NCI-H226 (cell line): ENCODE measurements around the gene VPS50.
"Not testable (repeated sequence)": the region's sequence is repeated elsewhere in the genome, so short reads cannot be mapped to it uniquely, and the experiment has no call there.

ENCODE experiments used
- DNase-seq: peaks from one replicate; pipeline ENCODE4 v3.0.0-alpha.2; 2015

VPS50 gene

DNA sequence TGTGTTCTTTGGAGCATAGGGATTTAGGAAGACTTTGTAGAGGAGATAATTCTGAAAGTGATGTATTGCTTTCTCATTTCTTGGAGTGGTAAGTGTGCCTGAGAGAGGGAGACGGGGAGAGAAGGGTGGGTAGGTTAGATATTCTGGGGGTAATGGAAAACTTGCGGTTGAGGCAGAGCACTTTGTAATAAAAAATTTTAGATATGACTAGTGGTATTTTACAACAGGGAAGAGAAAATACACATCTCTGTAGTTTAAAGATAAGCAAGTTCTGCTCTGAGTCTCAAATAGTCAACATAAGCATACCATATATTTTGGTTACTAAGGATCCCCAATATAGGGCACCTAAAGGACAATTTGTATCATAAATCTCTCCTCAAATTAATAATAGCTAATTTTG is 6.6 kb downstream of the VPS50 start:
- no peak for DNase-seq

DNA sequence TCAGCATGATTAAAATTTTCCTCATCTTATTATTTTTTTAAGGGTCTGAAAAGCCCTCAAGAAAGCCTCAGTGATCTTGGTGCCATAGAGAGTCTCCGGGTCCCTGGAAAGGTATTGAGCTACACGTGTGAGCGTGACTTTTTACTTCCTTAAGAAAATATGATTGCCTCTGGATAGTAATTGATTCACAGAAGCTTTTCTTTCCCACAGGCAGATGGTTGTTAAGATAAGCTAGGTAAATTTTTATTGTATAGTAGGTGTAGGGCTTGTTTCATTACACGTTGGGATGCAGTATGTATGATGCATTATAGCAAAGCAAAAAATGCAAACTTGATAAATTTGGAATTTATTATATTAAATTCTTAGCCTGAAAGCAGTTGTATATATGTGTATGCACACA is 7.7 kb downstream of the VPS50 start:
- DNase-seq: no peak

DNA sequence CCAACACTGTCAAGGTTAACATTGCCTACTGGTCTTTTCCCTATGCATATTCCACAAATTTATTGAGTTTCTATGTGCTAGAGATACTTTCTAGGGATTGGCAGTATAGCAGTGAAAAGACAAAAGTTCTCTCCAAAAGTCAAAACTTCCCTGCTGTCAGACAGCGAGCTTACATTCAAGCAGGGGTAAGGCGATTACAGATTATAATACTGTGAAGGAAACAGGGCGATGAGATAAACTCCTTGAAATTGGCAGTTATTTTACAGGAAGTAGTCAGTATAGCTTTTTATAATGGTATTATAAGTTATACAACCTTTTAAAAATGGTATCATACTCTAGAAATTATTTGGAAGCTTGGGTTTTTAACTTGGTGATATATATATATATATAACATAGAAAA is 9.9 kb downstream of the VPS50 start:
- DNase-seq: no peak

DNA sequence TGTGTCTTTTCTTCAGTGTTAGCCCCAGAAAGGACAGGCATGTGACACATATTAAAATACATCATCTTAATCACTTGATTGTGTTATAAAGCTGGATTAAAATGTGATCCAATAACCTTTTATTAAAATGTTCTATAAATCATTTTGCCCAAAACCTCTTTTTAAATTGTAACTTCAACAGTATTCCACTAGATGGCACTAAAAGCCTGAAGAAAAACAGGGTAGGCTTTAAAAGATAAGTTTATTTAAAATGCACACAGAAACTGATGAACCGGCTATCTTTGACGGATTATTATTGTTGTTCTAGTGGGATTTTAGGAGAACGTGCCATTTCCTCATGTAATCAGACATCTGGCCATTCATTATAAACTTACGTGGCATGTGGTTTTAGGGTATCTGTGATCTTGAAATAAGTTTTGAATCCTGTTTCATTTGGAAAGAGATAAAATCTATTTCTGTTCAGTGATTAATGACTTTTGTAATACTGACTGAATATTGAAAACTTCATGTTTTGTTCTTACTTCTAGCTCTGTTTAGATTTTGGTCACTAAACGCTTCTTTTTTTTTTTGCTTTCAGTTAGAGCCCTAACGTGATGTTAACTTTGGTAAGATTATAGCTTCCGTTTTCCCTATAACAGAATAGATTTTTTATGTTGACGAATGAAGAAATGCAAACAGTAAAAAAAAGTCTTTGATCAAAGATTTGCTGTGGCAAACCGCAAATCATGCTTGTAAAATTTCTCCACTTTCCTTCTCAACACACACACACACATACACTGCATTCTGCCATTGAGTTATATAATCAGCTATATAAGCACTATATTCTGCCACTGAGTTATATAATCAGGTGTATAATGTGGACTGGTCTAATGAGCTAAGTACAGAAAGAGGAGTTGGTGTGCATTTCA is 13.6 kb downstream of the VPS50 start:
- no peak for DNase-seq

GRCh38 chr7:93249491-93250148 is 17.5 kb downstream of the VPS50 start:
- no peak for DNase-seq

- no peak for DNase-seq
Measured at GRCh38 chr7:93258661-93259060, 26.5 kb downstream of the VPS50 start.

DNA sequence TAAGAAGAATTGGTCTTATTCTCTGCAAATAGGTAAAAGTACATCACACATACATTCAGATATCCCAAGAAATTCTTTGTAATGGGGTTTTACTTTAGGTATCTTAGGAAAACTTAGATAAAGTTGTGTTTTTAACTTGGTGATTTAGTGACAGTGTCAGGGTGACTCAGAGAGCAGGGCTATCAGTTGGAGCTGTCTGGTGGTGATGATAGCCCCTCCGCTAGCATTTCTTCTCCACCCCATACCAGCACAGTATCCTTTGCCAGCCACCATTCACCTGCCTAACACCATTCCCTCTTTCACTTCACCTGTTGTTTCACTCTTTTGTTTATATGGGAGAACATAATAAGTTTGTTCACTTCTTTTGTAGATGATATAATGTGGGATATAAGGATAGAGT is 30.4 kb downstream of the VPS50 start:
- no peak for DNase-seq

DNA sequence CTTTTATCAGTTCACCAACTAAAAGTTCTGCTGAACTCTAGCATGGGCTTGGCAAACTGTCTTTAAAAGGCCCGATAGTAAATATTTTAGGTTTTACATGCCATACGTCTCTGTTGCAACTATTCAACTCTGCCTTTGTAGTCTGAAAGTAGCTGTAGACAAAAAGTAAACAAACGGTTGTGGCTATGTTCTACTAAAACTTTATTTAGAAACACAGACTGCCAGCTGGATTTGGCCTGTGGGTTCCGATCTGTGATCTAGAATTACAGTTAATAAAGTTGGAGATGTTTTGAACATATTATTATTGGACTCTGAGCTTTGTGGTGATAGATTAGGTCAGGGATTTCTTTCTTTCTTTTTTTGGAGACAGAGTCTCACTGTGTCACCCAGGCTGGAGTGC is 33.1 kb downstream of the VPS50 start:
- no peak for DNase-seq

DNA sequence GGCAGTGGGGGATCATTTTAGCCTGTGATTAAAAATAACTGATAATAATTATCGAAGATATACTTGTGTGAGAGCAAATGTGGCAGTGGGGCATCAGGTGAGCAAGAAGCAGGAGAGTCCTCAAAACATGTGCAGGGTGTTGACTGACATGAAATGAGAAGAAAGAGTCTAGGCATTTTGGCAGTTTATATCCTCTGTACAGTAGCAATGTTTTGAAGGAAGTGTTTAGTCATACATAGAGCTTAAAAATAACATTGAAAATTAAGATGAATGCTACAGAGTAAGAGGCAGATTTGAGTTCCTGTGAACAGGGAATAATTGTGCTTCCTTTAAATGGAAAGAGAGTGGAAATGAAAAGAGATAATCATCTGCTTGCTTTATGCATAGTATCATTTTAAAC is 47.4 kb downstream of the VPS50 start:
- DNase-seq: no peak

DNA sequence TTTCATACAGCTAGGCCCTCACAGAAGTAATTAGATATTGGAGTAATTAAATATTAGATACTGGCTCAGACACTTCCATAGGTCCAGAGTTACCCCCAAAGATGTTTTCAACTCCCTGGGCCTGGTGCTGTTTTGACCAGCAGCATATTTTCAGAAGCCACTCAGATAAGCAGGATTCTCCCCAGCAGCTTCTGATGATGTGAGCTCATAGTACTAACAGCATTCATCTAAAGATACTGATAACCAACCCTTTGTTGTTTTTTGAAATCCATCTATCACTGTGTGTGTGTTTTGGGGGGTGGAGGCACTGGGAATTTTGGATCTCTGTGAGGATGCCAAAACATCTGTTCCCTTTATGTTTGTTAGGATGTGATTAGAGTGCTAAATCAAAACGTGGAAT is 52.7 kb downstream of the VPS50 start:
- DNase-seq: peak; percentile 60

- DNase-seq: no peak
Measured at GRCh38 chr7:93293229-93293628, 61.1 kb downstream of the VPS50 start.

DNA sequence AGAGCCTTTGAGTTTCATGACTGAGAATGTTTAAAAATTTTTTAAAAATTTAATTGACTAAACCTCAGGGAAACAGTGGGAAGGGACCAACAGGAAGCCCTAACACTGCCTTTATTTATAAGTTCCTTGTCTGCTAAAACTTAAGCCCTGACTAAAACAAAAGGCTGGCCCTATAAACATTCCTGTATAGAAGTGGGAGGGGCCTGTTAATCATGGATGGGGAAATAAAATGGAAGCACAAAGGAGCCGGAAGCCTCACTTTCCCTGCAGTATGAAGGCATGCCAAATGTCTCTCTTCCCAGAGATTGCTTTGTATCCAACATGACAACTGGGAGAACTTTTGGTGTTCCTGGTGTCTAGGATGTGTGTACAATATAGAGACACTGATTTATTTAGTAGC is 66.0 kb downstream of the VPS50 start:
- no peak for DNase-seq

GRCh38 chr7:93298671-93299070 is 66.5 kb downstream of the VPS50 start:
- DNase-seq: no peak

DNA sequence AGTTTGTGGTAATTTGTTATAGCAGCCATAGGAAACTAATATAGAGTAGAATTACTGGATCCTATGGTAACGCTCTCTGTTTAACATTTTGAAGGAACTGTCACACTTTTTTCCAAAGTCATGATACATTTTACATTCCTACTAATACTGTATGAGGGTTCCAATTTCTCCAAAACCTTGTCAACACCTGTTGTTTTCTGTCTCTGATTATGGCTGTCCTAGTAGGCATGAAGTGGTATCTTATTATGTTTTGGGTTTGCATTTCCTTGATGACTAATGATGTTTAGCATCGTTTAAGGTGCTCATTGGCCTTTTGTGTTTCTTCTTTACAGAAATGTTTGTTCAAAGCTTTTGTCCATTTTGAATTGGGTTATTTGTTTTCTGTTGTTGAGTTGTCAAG is 69.6 kb downstream of the VPS50 start:
- no peak for DNase-seq

DNA sequence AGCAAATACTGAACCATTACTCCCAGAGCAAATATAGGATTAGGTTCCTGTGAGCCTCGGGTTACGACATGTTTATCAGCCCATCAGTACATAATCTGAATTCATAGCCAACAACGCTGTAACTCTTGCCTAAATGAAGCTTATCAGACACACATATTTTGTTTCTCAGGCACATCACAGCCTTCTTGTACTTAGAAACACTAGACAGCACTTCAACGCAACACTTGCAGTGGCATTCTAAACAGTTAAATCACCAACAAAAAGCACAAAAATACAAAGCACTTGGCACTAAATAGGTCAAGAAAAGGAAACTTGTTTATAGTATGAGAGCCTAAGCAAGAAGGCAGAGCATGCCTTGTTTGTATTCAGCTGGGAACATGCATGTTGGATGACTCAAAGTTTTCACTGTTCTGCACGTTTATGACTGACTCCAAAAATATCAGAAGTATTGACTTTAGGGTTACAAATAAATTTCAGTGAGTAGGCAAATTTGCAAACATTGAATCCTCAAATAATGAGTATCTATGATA is 75.0 kb downstream of the VPS50 start:
- no peak for DNase-seq

- DNase-seq: no peak
Measured at GRCh38 chr7:93307943-93308342, 75.8 kb downstream of the VPS50 start.

- peak; percentile 16 for DNase-seq
Measured at GRCh38 chr7:93310346-93310745, 78.2 kb downstream of the VPS50 start.

GRCh38 chr7:93314449-93314848 is 82.3 kb downstream of the VPS50 start:
- DNase-seq: no peak

DNA sequence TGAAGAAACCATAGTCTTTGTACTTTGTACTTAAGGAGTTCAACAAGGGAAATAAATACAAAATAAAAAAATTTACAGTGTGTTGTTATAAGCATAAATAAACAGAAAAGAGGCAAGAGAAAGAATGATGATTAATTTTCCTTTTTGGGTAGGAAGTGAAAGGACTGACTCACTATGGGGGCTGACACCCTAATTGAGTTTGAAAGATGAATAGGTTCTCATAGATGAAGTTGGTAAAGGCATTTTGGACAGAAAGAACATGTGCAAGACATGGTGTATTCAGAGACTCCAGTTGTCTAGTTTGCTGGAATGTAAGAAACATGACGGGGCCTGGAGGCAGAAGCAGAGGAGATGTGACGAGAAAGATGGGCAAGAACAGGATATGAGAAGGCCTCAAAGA is 83.7 kb downstream of the VPS50 start:
- DNase-seq: no peak

- no peak for DNase-seq
Measured at GRCh38 chr7:93316730-93317129, 84.6 kb downstream of the VPS50 start.

DNA sequence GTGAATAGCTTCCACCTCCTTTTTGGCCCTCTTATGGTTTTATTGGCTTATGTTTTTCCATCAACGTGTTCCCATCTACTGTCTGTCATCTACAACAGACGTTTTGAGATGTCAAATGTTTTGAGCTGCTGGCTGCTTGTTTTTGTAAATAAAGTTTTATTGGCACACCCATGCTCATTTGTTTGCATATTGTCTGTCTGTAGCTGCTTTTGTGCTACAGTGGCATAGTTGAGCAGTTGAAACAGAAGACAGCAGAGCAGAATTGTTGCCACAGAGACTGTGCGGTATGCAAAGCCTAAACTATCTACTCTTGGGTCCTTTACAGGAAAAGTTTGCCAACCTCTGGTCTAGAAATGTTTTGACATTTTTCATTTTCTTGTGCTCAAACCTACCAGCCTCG is 88.7 kb downstream of the VPS50 start:
- no peak for DNase-seq

GRCh38 chr7:93326291-93326690 is 94.1 kb downstream of the VPS50 start:
- DNase-seq: not testable (repeated sequence)

DNA sequence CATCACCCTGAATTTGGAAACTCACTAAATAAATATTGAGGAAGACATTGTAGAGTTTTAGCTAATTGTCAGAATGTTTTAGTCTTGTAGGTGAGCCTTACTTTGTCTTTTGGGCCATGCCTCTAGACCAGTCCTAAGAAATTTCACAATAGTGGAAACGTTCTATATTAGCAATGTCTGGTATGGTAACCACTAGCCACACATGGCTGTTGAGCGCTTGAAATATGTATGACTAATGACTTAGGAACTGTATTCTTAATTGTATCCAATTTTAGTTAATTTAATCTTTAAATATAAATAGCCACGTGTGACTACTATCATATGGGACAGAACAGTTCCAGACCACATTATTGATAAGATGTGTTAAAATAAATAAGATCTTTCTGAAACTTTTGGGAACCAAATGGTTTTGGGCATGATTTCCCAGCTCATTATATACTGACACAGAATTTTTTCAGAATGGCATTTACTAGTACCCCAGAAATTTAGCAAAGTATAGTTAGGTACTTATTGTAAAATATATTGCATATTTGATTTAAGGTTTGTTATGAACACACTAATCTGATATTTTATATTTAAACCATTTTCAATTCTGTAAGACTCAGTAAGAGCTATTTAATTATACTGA is 95.0 kb downstream of the VPS50 start:
- DNase-seq: peak; percentile 87

DNA sequence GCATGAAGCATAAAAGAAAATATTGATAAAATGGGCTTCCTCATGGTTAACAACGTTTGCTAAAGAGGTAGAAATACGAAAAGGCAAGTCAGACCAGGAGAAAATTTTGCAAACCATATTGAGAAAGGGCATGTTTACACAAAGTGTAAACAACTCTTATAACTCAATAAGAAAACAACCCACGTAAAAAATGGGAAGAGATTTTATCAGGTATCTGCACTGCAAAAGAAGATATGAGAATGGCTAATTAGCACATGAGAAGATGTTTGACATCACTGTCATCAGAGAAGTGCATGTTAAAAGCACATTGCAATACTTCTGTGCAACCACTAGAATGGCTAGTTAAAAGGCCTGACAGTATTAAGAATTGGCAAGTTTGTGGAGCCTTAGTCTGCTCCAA is 99.5 kb downstream of the VPS50 start:
- DNase-seq: no peak
